M059J (cell line): ENCODE measurements around the gene PFKFB1. TPM values are rescaled to one million over a fixed set of nuclear protein-coding genes. Genes with fewer than 3 reads are reported as not detected.
"Not testable (repeated sequence)": the region's sequence is repeated elsewhere in the genome, so short reads cannot be mapped to it uniquely, and the experiment has no call there.

Source experiments
- DNase-seq: peaks from one replicate; pipeline ENCODE4 v3.0.0-alpha.2; 2012; ENCODE audit warnings: low read depth
- total RNA-seq: library from RNA; depleted of rRNA; stranded (reverse); fragments of >200 nt; shearing (Covaris generic); gene quantifications from 2 replicates; pipeline ENCODE4 v1.2.3, GENCODE V29; 2014

The PFKFB1 gene
- total RNA-seq, 1 experiment from 2014 or later: not detected

DNA sequence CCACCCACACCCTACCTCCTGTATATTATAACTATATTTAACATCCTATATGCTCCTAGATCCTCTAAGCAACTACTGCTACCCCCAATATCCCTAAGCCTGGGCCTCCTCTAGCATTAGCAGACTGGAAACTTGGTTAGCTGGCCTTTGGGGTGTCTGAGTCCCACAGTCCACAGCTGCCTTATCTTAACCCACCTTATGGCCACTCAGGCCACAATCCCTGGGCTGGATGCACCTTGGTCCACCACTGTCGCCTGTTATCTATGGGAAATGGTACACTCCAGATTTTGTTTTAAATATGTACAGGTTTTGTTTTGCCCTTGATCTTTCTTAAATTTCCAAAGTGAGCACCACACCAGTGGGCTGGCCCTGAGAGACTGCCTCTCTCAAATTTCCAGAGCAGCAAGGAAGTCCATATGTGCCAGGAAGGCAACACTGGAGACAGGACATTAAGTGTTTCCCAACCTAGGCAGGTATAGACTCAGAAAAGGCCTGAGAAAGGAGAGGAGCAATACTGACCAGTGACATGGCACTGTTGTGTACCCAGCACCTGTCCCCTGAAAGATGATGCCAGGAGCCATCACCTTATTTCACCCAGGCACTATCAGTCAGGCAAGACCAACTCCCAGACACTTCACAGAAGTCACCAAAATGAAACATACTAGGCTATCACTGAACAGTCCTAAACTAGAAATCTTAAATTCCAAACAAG is 921 bp downstream of the PFKFB1 start:
- no peak for DNase-seq

DNA sequence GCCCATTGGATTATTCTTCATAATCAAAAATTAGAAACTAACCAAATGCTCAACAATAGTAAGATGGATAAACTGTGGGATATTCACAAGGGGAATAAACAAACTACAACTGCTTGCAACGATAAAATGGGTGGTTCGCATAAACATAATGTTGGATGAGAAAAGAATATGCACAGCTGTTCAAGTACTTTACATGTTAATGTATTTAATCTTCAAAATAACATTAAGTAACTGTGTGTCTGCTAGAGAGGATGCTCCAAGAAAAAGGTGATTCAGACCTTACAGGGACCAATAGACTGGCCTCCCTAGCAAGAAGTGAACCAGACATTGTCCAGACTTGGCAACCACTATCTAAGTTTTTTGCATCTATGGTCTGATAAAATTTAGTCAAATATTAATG is 2.3 kb downstream of the PFKFB1 start:
- no peak for DNase-seq

DNA sequence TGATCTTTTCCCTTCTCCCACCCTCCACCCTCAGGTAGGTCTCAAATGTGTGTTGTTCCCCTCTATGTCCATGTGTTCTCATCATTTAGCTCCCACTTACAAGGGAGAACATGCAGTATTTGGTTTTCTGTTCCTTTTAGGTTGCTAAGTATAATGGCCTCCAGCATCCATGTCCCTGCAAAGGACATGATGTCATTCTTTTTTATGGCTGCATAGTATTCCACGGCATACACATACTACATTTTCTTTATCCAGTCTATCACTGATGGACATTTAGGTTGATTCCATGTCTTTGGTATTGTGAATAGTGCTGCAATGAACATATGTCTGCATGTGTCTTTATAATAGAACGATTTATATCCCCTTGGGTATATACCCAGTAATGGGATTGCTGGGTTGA is 10.7 kb downstream of the PFKFB1 start:
- DNase-seq: not testable (repeated sequence)

DNA sequence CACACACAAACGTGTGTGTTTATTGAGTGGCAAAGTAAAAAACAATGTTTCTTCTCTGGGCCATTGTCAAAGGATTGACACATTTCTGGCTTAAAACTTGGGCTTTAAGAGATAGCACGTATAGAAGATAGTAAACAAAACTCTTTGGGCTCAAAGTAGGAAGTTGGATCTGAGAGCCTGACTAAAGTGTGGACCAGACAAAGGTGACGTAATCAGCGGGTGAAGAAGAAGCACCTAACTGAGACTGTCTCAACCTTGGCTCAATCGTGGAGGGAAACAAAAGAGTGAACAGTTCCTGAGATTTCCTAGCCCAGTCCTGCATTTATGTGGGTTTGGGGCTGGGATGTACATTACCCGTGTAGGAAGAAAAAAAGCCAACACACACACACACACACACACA is 13.7 kb downstream of the PFKFB1 start:
- DNase-seq: no peak

DNA sequence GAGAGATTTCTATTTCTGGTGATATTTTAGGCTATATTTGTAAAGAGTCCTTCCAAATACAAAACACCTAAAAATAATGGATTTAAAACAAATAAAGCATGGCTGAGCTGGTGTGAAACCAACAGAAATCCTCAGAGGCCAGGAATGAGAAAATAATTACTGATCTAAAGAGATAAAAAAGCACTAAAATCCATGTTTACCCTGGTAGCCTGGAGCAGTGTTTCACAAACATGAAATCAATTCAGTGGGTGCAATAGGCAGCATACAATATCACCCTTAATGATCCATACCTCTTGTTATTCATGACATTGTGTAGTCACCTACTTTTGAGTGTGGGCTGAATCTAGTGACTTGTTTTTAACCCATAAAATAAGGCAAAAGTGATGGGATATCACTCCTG is 14.6 kb downstream of the PFKFB1 start:
- DNase-seq: no peak

DNA sequence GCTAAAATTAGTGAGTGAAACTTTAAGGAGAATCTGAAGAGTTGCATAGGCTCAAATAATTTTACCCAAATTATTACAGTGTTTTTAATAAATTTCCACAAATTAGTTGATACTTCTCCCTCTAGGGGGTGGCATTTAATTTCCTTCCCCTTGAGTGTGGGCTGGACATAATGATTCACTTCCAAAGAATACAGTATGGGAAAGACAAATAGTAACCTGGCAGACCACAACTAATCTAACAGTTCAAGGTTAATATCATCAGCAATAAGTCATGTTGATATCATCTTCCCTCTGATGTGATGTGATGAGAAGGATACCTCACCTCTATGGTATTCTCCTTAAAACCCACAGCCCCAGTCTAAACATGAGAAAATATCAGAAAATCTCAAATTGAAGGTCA is 15.5 kb downstream of the PFKFB1 start:
- peak; percentile 52 for DNase-seq

DNA sequence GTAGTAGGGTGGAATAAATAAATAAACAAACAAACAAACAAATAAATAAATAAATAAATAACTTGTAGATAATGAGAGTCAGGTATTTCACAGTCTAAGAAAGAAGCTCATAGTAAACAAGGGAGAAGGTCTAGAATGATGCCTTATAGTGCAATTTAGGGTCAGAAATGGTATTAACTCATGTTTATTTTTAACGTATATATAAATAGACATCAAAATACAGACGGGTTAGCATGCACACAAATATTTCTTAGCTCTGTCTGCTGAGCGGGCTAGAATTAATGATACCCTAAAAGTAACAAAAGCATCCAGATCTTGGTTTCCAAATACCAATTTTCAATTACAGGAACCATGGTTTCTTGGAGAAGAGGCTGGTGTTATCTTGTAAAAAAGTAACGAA is 16.6 kb downstream of the PFKFB1 start:
- DNase-seq: no peak

DNA sequence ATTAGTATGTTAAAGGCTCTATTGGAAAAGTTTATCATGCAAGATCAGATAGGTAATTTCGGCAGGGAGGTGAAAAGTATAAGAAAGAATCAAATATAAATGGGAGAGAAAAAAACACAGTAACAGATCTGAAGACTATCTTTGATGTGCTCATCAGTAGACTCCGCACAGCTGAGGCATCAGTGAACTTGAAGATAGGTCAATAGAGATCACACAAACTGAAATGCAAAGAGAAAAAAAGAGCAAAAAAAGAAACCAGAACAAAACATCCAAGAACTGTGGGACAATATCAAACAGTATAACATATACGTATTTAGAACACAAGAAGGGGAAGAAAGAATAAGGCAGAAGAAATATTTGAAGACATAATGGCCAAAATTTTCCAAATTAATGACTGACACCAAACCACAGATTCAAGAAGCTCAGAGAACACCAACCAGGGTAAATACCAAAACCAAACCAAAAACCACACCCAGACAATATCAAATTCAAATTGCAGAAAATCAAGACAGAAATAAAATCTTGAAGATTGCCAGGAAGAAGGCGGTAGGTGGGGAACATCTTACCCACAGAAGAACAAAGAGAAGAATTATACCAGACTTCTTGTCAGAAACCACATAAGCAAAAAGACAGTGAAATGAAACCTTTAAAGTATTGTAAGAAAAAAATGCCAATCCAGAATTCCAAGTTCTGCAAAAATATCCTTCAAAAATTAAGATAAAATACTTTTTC is 29.1 kb downstream of the PFKFB1 start:
- DNase-seq: no peak

DNA sequence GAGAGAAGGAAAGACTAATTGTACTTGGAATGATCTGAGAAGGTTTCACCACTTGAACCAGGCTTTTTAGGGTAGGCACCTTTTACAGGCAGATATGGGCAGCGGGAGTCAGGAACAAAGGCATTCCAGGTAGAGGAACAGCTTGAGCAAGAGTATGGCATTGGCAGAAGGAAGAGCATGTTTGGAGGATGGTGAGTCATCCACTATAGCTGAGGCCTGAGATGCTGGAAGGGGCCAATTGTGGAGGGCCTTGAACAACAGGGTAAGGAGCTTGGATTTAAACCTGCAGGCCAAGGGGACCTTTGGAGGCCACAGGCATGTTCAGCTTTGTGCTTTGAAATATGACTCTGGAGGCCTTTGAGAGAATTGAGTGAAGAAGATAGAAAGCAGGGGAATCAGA is 32.2 kb downstream of the PFKFB1 start:
- no peak for DNase-seq

DNA sequence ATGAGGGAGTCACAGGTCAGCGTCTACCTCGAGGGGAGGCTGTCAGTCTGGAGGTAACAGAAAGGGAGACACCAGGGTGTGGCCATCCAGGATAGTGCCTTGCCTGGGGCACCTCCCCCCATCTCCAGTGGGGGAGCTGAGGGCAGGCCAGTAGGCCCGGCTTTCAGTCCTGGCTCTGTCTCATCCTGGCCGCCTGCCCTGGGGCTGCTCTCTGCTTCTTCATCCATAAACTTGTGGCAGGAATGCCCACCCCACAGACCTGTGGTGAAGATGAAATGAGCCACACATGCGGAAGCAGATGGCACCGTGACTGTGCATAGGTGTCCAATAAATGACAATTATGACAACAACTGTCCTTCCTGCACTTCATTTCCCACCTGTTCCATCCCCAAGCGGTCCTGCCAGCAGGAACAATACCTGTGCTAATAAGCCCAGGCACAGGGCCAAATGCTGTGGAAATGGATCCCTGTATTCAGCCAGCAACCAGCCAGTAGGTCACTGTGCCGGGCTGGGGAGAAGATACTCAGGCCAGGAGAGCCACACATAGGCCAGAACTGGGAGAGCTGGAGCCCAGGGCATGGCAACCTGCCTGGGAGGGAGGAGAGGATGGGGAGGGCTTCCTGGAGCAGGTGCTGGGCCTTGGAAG is 43.1 kb downstream of the PFKFB1 start:
- DNase-seq: peak; percentile 25

DNA sequence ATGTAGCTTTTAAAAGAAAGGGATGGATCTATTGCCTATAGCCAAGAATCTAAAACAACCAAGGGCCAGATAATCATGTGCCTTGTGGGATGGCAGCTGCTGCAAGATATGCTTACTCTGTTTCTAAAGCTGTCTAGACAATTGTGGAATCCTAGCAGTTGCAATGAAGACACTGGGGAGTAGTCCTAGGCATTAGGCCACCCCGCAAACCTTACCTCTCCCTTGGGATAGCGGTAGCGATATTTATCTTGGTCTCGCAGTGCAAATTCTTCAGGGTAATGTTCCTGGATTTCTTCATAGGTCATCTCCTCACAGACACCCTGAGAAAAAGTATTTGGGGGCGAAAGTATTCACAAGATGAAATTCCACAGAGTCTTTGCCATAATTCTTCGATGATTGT is 48.8 kb downstream of the PFKFB1 start:
- DNase-seq: no peak

DNA sequence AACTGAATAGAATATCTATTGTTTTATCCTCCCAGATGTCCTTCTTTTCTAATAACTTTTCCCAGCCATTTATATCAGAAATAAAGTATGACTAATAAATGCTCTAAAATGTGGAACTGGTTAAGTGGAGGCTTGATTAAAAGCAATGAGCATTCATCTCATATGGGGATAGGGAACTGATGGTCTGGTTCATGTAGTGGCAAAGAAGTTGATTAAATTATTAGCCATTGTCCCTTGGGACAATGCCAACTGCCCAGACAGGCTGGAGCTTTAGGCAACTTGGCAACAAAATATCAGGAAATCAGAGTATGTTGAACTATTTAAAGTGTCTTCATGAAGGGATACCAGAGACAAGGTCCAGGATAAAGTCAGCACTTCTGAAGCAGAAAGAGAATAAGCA is 49.2 kb downstream of the PFKFB1 start:
- DNase-seq: no peak

DNA sequence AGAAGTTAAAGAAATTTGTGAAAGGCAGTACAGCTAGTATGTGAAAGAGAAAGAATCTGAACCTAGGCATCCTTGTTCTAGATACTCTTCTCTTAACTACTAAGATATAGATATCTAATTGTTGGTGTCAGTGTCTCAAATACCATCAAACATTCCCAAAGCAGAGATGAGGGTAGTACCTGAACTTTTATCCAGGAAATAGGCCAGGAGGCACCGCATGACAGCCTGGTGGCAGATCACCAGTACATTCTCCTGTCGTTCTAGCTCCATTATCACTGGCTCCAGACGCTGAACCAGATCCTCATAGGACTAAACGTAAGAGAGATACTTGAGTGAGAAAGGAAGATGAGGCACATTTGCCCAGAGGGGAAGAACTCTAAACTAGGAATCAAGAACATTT is 56.6 kb downstream of the PFKFB1 start:
- DNase-seq: no peak

DNA sequence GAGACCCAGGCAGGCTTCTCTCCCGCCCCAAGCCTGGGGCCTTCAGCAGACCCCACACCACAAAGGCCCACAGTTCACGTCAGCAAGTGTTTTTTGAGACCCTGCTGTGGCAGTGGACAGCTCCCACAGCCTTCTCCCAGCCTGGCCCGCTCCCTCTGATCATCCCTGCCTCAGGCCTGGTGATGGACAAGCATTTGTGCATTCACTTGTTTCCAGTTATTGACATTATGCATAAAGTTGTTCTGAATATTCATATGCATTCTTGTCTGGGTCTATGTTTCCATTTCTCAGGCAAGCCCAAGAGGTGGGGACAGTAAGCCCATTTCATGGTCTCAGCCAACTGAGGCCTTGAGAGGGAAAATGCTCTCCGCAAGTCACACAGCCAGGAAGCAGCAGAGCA is 58.7 kb downstream of the PFKFB1 start:
- DNase-seq: no peak

DNA sequence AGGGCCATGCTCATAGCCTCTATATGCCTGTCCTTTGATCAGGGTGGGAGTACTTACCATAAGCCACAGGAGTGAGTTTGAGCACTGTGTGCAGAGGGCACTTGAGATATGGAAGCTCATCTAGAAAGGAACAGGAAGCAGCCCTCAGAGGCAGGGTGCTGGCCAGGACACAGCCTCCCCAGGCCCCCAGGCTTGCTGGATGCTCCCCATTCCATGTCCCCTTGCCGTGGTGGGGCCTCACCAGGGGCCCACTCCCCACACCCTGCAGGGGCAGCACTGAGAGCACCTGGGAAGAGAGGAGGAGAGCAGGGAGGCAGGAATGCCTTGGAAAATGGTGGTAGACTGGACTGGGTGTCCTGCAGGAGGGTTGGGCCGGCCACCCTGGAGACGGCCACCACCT is 59.1 kb downstream of the PFKFB1 start:
- DNase-seq: no peak

DNA sequence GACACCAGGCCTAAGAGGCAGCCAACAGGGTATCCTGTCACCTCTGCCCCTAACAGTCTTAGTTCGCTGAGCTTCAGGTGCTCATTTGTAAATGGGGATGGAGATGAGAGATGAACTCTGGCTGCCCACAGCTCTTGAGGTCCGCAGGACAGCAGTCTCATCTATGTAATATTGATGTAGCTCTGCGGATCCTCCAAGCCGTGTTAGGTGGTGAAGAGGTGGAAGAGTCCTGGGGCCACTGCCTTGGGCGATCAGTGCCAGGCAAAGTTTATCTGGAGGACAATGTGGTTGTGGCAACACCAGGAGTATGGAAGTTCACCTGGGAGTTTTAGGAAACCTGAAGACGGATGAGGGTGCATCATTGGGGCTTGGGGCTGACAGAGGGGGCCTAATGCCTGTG is 59.9 kb downstream of the PFKFB1 start:
- DNase-seq: no peak

DNA sequence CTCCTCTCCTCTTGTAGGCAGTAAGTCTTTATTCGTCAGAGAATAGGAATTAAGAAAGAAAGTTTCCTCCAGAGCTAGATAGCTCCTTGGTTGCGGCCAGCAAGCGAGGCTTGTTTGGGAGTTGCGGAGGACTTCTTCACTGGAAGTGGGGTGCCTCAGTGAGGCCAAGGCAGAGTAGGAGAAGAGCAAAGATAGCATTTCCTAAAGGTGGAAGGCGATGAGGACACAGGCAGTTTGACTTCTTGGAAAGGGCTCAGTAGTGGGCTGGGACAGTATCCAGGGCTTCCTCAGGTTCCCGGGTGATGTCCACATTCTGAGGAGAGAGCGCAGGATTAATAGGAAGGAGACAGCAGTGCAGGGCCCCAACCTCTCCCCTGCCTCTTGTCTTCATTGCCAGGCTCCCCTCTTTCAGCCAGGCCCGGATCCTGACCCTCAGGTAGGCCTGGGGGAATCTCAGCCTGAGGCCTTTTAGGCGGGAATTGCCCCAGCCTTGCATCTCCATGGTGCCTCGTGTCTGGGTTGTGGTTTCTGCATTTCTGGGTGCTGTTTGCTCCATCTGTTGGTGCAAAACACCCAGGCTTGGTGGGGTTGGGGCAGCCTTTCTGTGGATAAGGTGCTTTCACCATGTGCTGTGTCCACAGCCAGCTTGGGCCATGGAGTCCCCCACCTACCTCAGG is 60.7 kb downstream of the PFKFB1 start:
- no peak for DNase-seq

DNA sequence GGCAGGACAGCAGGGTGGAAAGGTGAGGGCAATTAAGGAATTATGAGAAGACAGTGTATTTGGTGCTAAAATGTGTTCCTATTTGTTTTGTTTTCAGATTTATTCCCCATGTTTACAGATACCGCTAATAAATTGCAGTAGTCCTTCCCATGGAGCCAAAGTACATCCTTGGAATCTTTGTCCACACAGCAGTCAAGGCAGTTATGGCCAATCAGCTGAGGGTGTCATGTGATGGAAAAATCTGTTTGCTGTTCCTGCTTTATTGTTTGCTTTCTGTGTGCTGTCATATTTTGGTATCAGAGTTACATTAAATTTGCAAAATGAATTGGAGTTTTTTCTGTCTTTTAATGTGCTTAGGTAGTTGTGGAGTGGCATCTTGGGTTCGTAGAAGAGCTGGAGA is 62.9 kb downstream of the PFKFB1 start:
- no peak for DNase-seq

DNA sequence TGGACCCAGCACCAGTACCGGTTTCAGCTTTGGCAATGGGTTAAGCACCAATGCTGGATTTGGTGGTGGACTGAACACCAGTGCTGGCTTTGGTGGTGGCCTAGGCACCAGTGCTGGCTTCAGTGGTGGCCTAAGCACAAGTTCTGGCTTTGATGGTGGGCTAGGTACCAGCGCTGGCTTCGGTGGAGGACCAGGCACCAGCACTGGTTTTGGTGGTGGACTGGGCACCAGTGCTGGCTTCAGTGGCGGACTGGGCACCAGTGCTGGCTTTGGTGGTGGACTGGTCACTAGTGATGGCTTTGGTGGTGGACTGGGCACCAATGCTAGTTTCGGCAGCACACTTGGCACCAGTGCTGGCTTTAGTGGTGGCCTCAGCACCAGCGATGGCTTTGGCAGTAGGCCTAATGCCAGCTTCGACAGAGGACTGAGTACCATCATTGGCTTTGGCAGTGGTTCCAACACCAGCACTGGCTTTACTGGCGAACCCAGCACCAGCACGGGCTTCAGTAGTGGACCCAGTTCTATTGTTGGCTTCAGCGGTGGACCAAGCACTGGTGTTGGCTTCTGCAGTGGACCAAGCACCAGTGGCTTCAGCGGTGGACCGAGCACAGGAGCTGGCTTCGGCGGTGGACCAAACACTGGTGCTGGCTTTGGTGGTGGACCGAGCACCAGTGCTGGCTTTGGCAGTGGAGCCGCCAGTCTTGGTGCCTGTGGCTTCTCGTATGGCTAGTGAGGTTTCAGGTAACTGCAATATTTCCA is 63.5 kb downstream of the PFKFB1 start:
- no peak for DNase-seq

DNA sequence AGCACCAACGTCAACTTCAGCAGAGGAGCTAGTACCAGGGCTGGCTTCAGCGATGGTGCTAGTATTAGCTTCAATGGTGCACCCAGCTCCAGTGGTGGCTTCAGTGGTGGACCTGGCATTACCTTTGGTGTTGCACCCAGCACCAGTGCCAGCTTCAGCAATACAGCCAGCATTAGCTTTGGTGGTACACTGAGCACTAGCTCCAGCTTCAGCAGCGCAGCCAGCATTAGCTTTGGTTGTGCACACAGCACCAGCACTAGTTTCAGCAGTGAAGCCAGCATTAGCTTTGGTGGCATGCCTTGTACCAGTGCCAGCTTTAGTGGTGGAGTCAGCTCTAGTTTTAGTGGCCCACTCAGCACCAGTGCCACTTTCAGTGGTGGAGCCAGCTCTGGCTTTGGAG is 65.1 kb downstream of the PFKFB1 start:
- no peak for DNase-seq

DNA sequence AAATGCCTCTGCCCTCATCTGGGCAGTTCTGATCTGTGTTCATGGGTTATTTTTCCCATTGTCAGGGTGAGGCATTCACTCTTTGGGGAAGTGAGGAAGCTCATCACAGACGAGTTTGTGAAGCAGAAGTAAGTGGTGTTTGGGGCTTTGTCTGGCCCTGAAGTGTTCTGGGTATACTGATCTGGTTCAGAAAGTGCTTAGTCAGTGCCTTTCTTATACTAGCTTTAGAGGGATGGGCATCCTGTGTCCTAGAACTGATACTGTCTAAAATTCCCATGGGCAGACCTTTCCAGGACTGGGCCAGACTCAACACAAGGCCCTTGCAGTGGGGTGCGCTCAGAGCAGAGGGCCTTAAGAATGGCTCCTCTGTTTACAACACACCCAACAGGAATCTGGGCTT is 67.0 kb downstream of the PFKFB1 start:
- no peak for DNase-seq

DNA sequence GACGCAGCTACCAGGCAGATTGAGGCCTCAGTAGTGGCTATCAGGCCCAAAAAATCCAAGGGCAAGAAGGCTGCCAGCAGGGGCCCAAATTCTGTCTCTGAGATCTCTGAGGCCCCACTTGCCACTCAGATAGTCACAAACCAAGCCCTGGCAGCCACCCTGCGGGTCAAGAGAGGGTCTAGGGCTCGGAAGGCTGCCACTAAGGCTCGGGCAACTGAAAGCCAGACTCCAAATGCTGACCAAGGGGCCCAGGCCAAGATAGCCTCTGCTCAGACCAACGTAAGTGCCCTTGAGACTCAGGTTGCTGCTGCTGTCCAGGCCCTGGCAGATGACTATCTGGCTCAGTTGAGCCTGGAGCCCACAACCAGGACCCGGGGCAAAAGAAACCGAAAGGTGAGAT is 70.6 kb downstream of the PFKFB1 start:
- no peak for DNase-seq
